GM12878 (cell line): Measurements from ENCODE around the gene PDSS2. TPM values are rescaled to one million over a fixed set of nuclear protein-coding genes. Genes with fewer than 3 reads are reported as not detected.
A peak's percentile ranks its signal among the peaks of the same experiment; 100 is the strongest.

Source experiments
- ATF2 ChIP-seq: IDR thresholded peaks from 2 replicates; pipeline ENCODE4 v1.6.1; 2012; ENCODE audit warnings: low read length, inconsistent platforms
- EP300 ChIP-seq, 2 experiments: fragments of 150-350 bp in 1 of 2; IDR thresholded peaks; 2 replicates each; pipeline ENCODE4 v1.6.1; 2011 to 2012; ENCODE audit warnings: low read depth in 2 of 2, low read length in 2 of 2, borderline replicate concordance in 1 of 2, improper control_type of control experiment in 1 of 2, inconsistent platforms in 1 of 2; ENCODE audit not compliant: control insufficient read depth in 1 of 2
- ESRRA ChIP-seq: IDR thresholded peaks from 2 replicates; pipeline ENCODE4 v1.6.1; 2012; ENCODE audit warnings: mild to moderate bottlenecking, low read length, improper control_type of control experiment
- EZH2 ChIP-seq: IDR thresholded peaks from 2 replicates; pipeline ENCODE4 v1.6.1; 2012; ENCODE audit warnings: low read depth, mild to moderate bottlenecking, control low read depth, inconsistent platforms, low read length, borderline replicate concordance; ENCODE audit not compliant: control insufficient read depth
- MXI1 ChIP-seq: fragments of 150-350 bp; IDR thresholded peaks from 2 replicates; pipeline ENCODE4 v1.6.1; 2011; ENCODE audit warnings: low read depth, mild to moderate bottlenecking, inconsistent platforms, low read length, improper control_type of control experiment
- PKNOX1 ChIP-seq: fragments of 450-650 bp; IDR thresholded peaks from 2 replicates; pipeline ENCODE4 v1.6.1; 2016; ENCODE audit warnings: mild to moderate bottlenecking
- PRDM15 ChIP-seq: fragments of 450-650 bp; formaldehyde crosslinking; IDR thresholded peaks from 2 replicates; pipeline ENCODE4 v1.4.0; 2020; ENCODE audit warnings: mild to moderate bottlenecking, moderate library complexity
- RAD51 ChIP-seq: fragments of 450-650 bp; IDR thresholded peaks from 2 replicates; pipeline ENCODE4 v1.6.1; 2016; ENCODE audit warnings: moderate library complexity, mild to moderate bottlenecking, inconsistent platforms
- RB1 ChIP-seq: fragments of 450-650 bp; formaldehyde crosslinking; IDR thresholded peaks from 2 replicates; pipeline ENCODE4 v1.6.1; 2017; ENCODE audit warnings: mild to moderate bottlenecking, borderline replicate concordance
- RBBP5 ChIP-seq: fragments of 200-600 bp; sonication (generic); conservative IDR thresholded peaks from 2 replicates; pipeline ENCODE4 v1.6.1; 2016
- SKIL ChIP-seq: fragments of 450-650 bp; IDR thresholded peaks from 2 replicates; pipeline ENCODE4 v1.6.1; 2017; ENCODE audit warnings: mild to moderate bottlenecking, low read depth, inconsistent platforms; ENCODE audit not compliant: poor library complexity, severe bottlenecking
- STAT1 ChIP-seq: fragments of 450-650 bp; conservative IDR thresholded peaks from 2 replicates; pipeline ENCODE4 v1.6.1; 2014; ENCODE audit warnings: antibody characterized with exemption, mild to moderate bottlenecking
- USF2 ChIP-seq: IDR thresholded peaks from 2 replicates; pipeline ENCODE4 v1.6.1; 2011; ENCODE audit warnings: low read depth, low read length, improper control_type of control experiment, borderline replicate concordance
- ZNF207 ChIP-seq: fragments of 450-650 bp; IDR thresholded peaks from 2 replicates; pipeline ENCODE4 v1.6.1; 2014; ENCODE audit warnings: antibody characterized with exemption, mild to moderate bottlenecking, borderline replicate concordance
- ZNF24 ChIP-seq: fragments of 450-650 bp; IDR thresholded peaks from 2 replicates; pipeline ENCODE4 v1.6.1; 2017; ENCODE audit warnings: antibody characterized with exemption, mild to moderate bottlenecking
- ZNF592 ChIP-seq: fragments of 450-650 bp; IDR thresholded peaks from 2 replicates; pipeline ENCODE4 v1.6.1; 2017; ENCODE audit warnings: mild to moderate bottlenecking, moderate library complexity
- polyA plus RNA-seq, 11 experiments: library from polyadenylated mRNA; depleted of rRNA in 4 of 11; unstranded in 6 of 11; stranded (reverse) in 5 of 11; fragments of >200 nt; fragmentation: Nextera tagmentation in 4 of 11; fragmentation: Illumina TruSeq in 1 of 11; extraction: Ambion mirVana in 4 of 11; extraction: Trizol in 1 of 11; gene quantifications; 1 replicate in 1 of 11; 2 replicates in 10 of 11; pipeline versions ENCODE4 v1.2.1 to v1.2.3, GENCODE V29; 2011 to 2016; ENCODE audit warnings: inconsistent platforms in 2 of 11, missing spikeins in 2 of 11, low read depth in 1 of 11
- total RNA-seq, 4 experiments: library from RNA; depleted of rRNA in 3 of 4; stranded (reverse); fragments of >200 nt in 3 of 4; fragmentation: Illumina TruSeq in 1 of 4; extraction: Trizol in 1 of 4; gene quantifications; 2 replicates each; pipeline versions ENCODE4 v1.2.1 to v1.2.3, GENCODE V29; 2013 to 2021

Gene PDSS2
- total and polyA plus RNA-seq, 10 of the 15 experiments (the other 5 are each of a cell fraction or from before 2014, with no cell fraction given): 7.7 to 15.5 (median 9.6) TPM

GRCh38 chr6:107330168-107330567 lies 129.2 kb downstream of the PDSS2 start (continued):
- peak; percentile 27 for TF ChIP-seq SKIL
- no peak for TF ChIP-seq RBBP5
- TF ChIP-seq ATF2: no peak
- TF ChIP-seq ZNF592: no peak
- no peak for TF ChIP-seq PRDM15 (CRISPR knock-in tag)
- peak; percentile 91 for TF ChIP-seq RAD51
- peak; percentile 8; the same call in 1 of the 2 replicates for TF ChIP-seq PKNOX1
- no peak for TF ChIP-seq STAT1
- no peak for TF ChIP-seq EZH2
- TF ChIP-seq RB1: no peak
- TF ChIP-seq MXI1: no peak
- no peak for TF ChIP-seq ESRRA
- no peak for TF ChIP-seq ZNF24
- TF ChIP-seq EP300 (IDR thresholded peaks at IDR 0.05; ENCODE audit: borderline replicate concordance in 1 of 2, control insufficient read depth in 1 of 2, low read depth in 2 of 2, low read length in 2 of 2): 0 out of 4 replicates have a peak, but pooled peaks of 1 of the 2 experiments have one; percentile 11
- no peak for TF ChIP-seq ZNF207
- peak; percentile 57 for TF ChIP-seq USF2
